ENCODE data around the gene KDM7A. TPM values are rescaled to one million over a fixed set of nuclear protein-coding genes. Genes with fewer than 3 reads are reported as not detected.

The KDM7A gene
- total RNA-seq, 6 donors from 2014 or later = 12.9 to 41.8 (median 18.2) TPM

GRCh38 chr7:140200061-140200989 lies 23.5 kb upstream of the KDM7A start:
- H3K27ac ChIP-seq = no peak overlapping the region
- ATAC-seq (ENCODE audit: low FRiP score in 2 of 2) (peak; percentile 62 to 88), DNase-seq (peak in 1 of 2 donors; percentile 54)
- no peak for TF ChIP-seq EP300 (IDR thresholded peaks at IDR 0.05)
- no peaks in the 10 kb centered on the region for H3K4me1 ChIP-seq
- H3K9me3 ChIP-seq = no peaks in the 10 kb centered on the region
- no peak overlapping the region for H3K4me3 ChIP-seq
- no peaks in the 10 kb centered on the region for H3K36me3 ChIP-seq
- H3K27me3 ChIP-seq = no peaks in the 10 kb centered on the region
- WGBS, 2 donors = 82 to 83% methylated on average over 15 of the region's 15 CpGs

GRCh38 chr7:140197938-140198337 lies 21.2 kb upstream of the KDM7A start:
- DNase-seq (no peak), ATAC-seq (ENCODE audit: low FRiP score in 2 of 2) (no peak)
- Histone ChIP-seq H3K36me3 (no peaks in the 10 kb centered on the region), H3K27ac (no peak overlapping the region), H3K9me3 (no peaks in the 10 kb centered on the region), H3K27me3 (no peaks in the 10 kb centered on the region), H3K4me1 (no peaks in the 10 kb centered on the region), H3K4me3 (no peak overlapping the region)
- TF ChIP-seq POLR2A (IDR thresholded peaks at IDR 0.05) (no peak), CTCF (IDR thresholded peaks at IDR 0.05) (no peak), POLR2AphosphoS5 (IDR thresholded peaks at IDR 0.05) (no peak), EP300 (IDR thresholded peaks at IDR 0.05) (no peak)
- 85 to 92% methylated on average over 2 of the region's 2 CpGs for WGBS, 2 donors

GRCh38 chr7:140197218-140197890 lies 20.6 kb upstream of the KDM7A start:
- H3K4me1 ChIP-seq = peaks cover 0 to 2% (median 0%) of the 10 kb centered on the region in 4 donors
- no peak overlapping the region for H3K27ac ChIP-seq
- H3K27me3 ChIP-seq = no peaks in the 10 kb centered on the region
- ATAC-seq (ENCODE audit: low FRiP score in 2 of 2) (no peak), DNase-seq (no peak)
- no peaks in the 10 kb centered on the region for H3K9me3 ChIP-seq
- no peak for TF ChIP-seq CTCF (IDR thresholded peaks at IDR 0.05)
- TF ChIP-seq EP300 (IDR thresholded peaks at IDR 0.05) = no peak
- no peak for TF ChIP-seq POLR2AphosphoS5 (IDR thresholded peaks at IDR 0.05)
- no peak for TF ChIP-seq POLR2A (IDR thresholded peaks at IDR 0.05)
- 86 to 92% methylated on average over 9 of the region's 9 CpGs for WGBS, 2 donors
- no peak overlapping the region for H3K4me3 ChIP-seq
- no peaks in the 10 kb centered on the region for H3K36me3 ChIP-seq

GRCh38 chr7:140196361-140197217 lies 19.8 kb upstream of the KDM7A start:
- Histone ChIP-seq H3K27ac (no peak overlapping the region), H3K36me3 (no peaks in the 10 kb centered on the region), H3K27me3 (no peaks in the 10 kb centered on the region), H3K4me1 (peaks cover 0 to 2% (median 0%) of the 10 kb centered on the region in 4 donors), H3K4me3 (no peak overlapping the region), H3K9me3 (no peaks in the 10 kb centered on the region)
- TF ChIP-seq CTCF (IDR thresholded peaks at IDR 0.05) (no peak), POLR2A (IDR thresholded peaks at IDR 0.05) (no peak)
- DNase-seq = peak in 1 of 2 donors; percentile 22
- WGBS, 2 donors = 73 to 75% methylated on average over 10 of the region's 10 CpGs
- ATAC-seq (ENCODE audit: low FRiP score in 2 of 2) = peak in 1 of 2 donors; percentile 73

GRCh38 chr7:140195859-140196258 lies 19.1 kb upstream of the KDM7A start:
- H3K4me3 ChIP-seq = no peak overlapping the region
- no peak for ATAC-seq (ENCODE audit: low FRiP score in 2 of 2)
- no peaks in the 10 kb centered on the region for H3K27me3 ChIP-seq
- WGBS, 2 donors = 79 to 86% methylated on average over 1 of the region's 1 CpG
- no peak overlapping the region for H3K27ac ChIP-seq
- DNase-seq = no peak
- TF ChIP-seq EP300 (IDR thresholded peaks at IDR 0.05) (no peak), CTCF (IDR thresholded peaks at IDR 0.05) (no peak), POLR2AphosphoS5 (IDR thresholded peaks at IDR 0.05) (no peak), POLR2A (IDR thresholded peaks at IDR 0.05) (no peak)
- H3K9me3 ChIP-seq = no peaks in the 10 kb centered on the region
- H3K4me1 ChIP-seq = peaks cover 0 to 2% (median 0%) of the 10 kb centered on the region in 4 donors
- H3K36me3 ChIP-seq = no peaks in the 10 kb centered on the region

Measured in upper lobe of left lung (tissue), 6 donors.